ENCODE data around the gene BOD1L1. TPM values are rescaled to one million over a fixed set of nuclear protein-coding genes. Genes with fewer than 3 reads are reported as not detected.
A peak's percentile ranks its signal among the peaks of the same experiment; 100 is the strongest.

Gene BOD1L1
- total and polyA plus RNA-seq, 2 donors (not counting 1 experiment from before 2014, with no cell fraction given), result 20.2 to 109 TPM

DNA sequence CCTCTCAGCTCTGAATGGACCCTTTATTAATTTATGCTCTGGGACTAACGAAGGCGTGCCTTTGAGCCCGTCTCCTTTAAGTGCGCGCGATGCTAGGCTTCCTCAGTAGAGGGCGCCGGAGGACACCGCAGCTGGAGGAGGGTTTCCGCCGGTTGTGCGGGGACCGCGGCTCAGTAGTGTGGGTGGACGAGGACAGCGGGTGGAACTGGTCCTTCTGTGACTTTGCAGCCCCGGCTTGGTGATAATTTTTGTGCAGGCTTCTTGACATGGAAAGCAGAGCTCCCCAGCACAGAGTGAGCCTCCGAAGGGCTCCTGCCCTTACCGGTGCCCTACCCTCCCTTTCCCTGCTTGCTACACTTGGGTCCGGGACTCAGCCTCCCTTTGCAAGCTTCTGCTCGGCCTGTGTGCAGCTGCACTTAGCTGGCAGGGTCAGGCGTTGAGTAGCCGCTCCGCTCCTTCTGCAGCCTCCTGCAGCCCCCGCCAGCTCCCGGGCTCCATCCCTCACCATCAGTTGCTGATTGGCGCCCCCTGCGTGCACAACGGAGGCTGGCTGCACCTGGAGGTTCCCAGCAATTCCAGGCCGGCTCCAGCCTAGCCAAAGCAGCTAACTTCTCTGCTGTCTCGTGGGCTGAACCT is 26.8 kb upstream of the BOD1L1 start:
- Histone ChIP-seq H3K27me3 (replicated peaks in 1 of 4; ENCODE audit: control extremely low read depth in 1 of 4, control insufficient read depth in 3 of 4, insufficient read depth in 4 of 4, low read length in 3 of 4) (peaks cover 0 to 8% (median 0%) of the 10 kb centered on the region in 4 experiments), H4K20me1 (ENCODE audit: control insufficient read depth, insufficient read depth, low read length, poor library complexity, severe bottlenecking) (no peaks in the 10 kb centered on the region), H3K4me2 (replicated peaks; ENCODE audit: low read depth, low read length, poor library complexity, severe bottlenecking) (peak overlapping the region; percentile 69), H3K9ac (ENCODE audit: low read length) (peak overlapping the region; percentile 55), H3K36me3 (replicated peaks in 1 of 2; ENCODE audit: control extremely low read depth in 1 of 2, control insufficient read depth in 1 of 2, extremely low read depth in 1 of 2, insufficient read depth in 2 of 2, low read length in 1 of 2) (no peaks in the 10 kb centered on the region), H2AFZ (ENCODE audit: insufficient read depth, low read depth, low read length, poor library complexity, severe bottlenecking) (peak overlapping the region; percentile 69), H3K4me1 (ENCODE audit: control insufficient read depth in 2 of 2, insufficient read depth in 2 of 2, low read length in 2 of 2) (peaks cover 5 to 14% of the 10 kb centered on the region in 2 donors), H3K79me2 (ENCODE audit: control insufficient read depth, insufficient read depth, low read length) (no peaks in the 10 kb centered on the region), H3K27ac (ENCODE audit: low read length in 2 of 2) (no peak overlapping the region), H3K9me3 (ENCODE audit: control extremely low read depth in 1 of 3, control insufficient read depth in 2 of 3, insufficient read depth in 1 of 3, low read length in 2 of 3) (no peaks in the 10 kb centered on the region), H3K4me3 (ENCODE audit: control extremely low read depth in 1 of 5, extremely low read depth in 1 of 5, insufficient read depth in 1 of 5, low read depth in 2 of 5, low read length in 4 of 5) (peak overlapping the region; percentile 47 to 60 (median 57))
- peak overlapping the region; percentile 92 for H3K4me3 Mint-ChIP-seq
- 0% methylated on average over 30 of the region's 31 CpGs for WGBS (ENCODE audit: insufficient coverage)
- no peak overlapping the region for H3K27ac Mint-ChIP-seq
- TF ChIP-seq EZH2 (IDR thresholded peaks at IDR 0.05; ENCODE audit: borderline replicate concordance, insufficient read depth, low read depth, low read length, poor library complexity, severe bottlenecking), result no peak
- TF ChIP-seq, protein P1, sequence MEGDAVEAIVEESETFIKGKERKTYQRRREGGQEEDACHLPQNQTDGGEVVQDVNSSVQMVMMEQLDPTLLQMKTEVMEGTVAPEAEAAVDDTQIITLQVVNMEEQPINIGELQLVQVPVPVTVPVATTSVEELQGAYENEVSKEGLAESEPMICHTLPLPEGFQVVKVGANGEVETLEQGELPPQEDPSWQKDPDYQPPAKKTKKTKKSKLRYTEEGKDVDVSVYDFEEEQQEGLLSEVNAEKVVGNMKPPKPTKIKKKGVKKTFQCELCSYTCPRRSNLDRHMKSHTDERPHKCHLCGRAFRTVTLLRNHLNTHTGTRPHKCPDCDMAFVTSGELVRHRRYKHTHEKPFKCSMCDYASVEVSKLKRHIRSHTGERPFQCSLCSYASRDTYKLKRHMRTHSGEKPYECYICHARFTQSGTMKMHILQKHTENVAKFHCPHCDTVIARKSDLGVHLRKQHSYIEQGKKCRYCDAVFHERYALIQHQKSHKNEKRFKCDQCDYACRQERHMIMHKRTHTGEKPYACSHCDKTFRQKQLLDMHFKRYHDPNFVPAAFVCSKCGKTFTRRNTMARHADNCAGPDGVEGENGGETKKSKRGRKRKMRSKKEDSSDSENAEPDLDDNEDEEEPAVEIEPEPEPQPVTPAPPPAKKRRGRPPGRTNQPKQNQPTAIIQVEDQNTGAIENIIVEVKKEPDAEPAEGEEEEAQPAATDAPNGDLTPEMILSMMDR (IDR thresholded peaks at IDR 0.05), result peak; percentile 88
- ATAC-seq (ENCODE audit: low read depth), result peak; percentile 91
- H3K4me1 Mint-ChIP-seq, result peaks cover 14% of the 10 kb centered on the region
- peak; percentile 80 for DNase-seq
- CTCF ChIA-PET, result interaction anchor here (0.5 to 4.8 kb wide), 33 partner anchors 9 to 1806 kb away, joined by 3 to 36 read pairs (median 4); partner anchors contain the start of gene BOD1L1
- no peaks in the 10 kb centered on the region for H3K9me3 Mint-ChIP-seq (ENCODE audit: insufficient read depth)
- POLR2A ChIA-PET, result no interaction called here
- peaks cover 11% of the 10 kb centered on the region for H3K27me3 Mint-ChIP-seq
- intact Hi-C loops (cut with micrococcal nuclease), result loop anchor here (1.0 to 10.0 kb wide), 3 partner anchors 27 to 1581 kb away; partner anchors contain the start of genes BOD1L1 and CPEB2

DNA sequence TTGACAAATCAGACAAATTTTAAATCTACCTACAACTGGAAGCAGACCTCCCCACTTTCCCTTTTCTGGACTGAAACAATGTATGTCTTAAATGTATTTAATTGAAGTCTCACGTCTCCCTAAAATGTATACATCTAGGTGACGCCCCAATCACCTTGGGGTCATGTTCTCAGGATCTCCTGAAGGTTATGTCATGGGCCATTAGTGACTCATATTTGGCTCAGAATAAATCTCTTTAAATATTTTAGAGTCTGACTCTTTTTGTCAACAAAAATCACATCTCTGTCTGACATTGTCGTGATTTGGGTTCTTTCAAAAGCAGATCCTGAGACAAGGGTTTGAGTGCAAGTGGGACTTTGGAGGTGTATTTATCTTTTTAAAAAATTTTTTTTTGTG is 26.2 kb upstream of the BOD1L1 start:
- H3K27me3 Mint-ChIP-seq, result peaks cover 17% of the 10 kb centered on the region
- no peak for TF ChIP-seq EZH2 (IDR thresholded peaks at IDR 0.05; ENCODE audit: borderline replicate concordance, insufficient read depth, low read depth, low read length, poor library complexity, severe bottlenecking)
- TF ChIP-seq, protein P1 (IDR thresholded peaks at IDR 0.05), result no peak
- no peaks in the 10 kb centered on the region for H3K9me3 Mint-ChIP-seq (ENCODE audit: insufficient read depth)
- intact Hi-C loops (cut with micrococcal nuclease), result loop anchor here (1.0 to 10.0 kb wide), 3 partner anchors 27 to 1581 kb away; partner anchors contain the start of genes BOD1L1 and CPEB2
- Histone ChIP-seq H3K4me1 (ENCODE audit: control insufficient read depth in 2 of 2, insufficient read depth in 2 of 2, low read length in 2 of 2) (peaks cover 5 to 14% of the 10 kb centered on the region in 2 donors), H3K9me3 (ENCODE audit: control extremely low read depth in 1 of 3, control insufficient read depth in 2 of 3, insufficient read depth in 1 of 3, low read length in 2 of 3) (no peaks in the 10 kb centered on the region), H3K36me3 (replicated peaks in 1 of 2; ENCODE audit: control extremely low read depth in 1 of 2, control insufficient read depth in 1 of 2, extremely low read depth in 1 of 2, insufficient read depth in 2 of 2, low read length in 1 of 2) (no peaks in the 10 kb centered on the region), H4K20me1 (ENCODE audit: control insufficient read depth, insufficient read depth, low read length, poor library complexity, severe bottlenecking) (no peaks in the 10 kb centered on the region), H3K27ac (ENCODE audit: low read length in 2 of 2) (no peak overlapping the region), H3K4me3 (ENCODE audit: control extremely low read depth in 1 of 5, extremely low read depth in 1 of 5, insufficient read depth in 1 of 5, low read depth in 2 of 5, low read length in 4 of 5) (no peak overlapping the region), H3K27me3 (replicated peaks in 1 of 4; ENCODE audit: control extremely low read depth in 1 of 4, control insufficient read depth in 3 of 4, insufficient read depth in 4 of 4, low read length in 3 of 4) (peaks cover 0 to 8% (median 0%) of the 10 kb centered on the region in 4 experiments), H2AFZ (ENCODE audit: insufficient read depth, low read depth, low read length, poor library complexity, severe bottlenecking) (no peak overlapping the region), H3K9ac (ENCODE audit: low read length) (no peak overlapping the region), H3K79me2 (ENCODE audit: control insufficient read depth, insufficient read depth, low read length) (no peaks in the 10 kb centered on the region), H3K4me2 (replicated peaks; ENCODE audit: low read depth, low read length, poor library complexity, severe bottlenecking) (peak overlapping the region; percentile 69)
- no peak overlapping the region for H3K4me3 Mint-ChIP-seq
- no peak overlapping the region for H3K27ac Mint-ChIP-seq
- CTCF ChIA-PET, result interaction anchor here (0.5 to 4.8 kb wide), 27 partner anchors 8 to 1806 kb away, joined by 3 to 36 read pairs (median 4); partner anchors contain the start of gene BOD1L1
- WGBS (ENCODE audit: insufficient coverage), result no CpG with 5 or more reads among the region's 3 CpGs
- DNase-seq, result no peak
- POLR2A ChIA-PET, result no interaction called here
- ATAC-seq (ENCODE audit: low read depth), result no peak
- H3K4me1 Mint-ChIP-seq, result peaks cover 14% of the 10 kb centered on the region

Data from B cell (primary cell).